Ureter (tissue), 1 donor: ENCODE data around the gene TIMM13. TPM values are rescaled to one million over a fixed set of nuclear protein-coding genes. Genes with fewer than 3 reads are reported as not detected.
"Not testable (repeated sequence)": the region's sequence is repeated elsewhere in the genome, so short reads cannot be mapped to it uniquely, and the experiment has no call there.

ENCODE experiments used
- DNase-seq: peaks from one replicate; pipeline ENCODE4 v3.0.0-alpha.2; 2020; ENCODE audit warnings: low spot score
- total RNA-seq: library from RNA; stranded (reverse); gene quantifications from one replicate; pipeline ENCODE4 v1.2.4, GENCODE V29; 2023
- donor health status: DM: yes; HTN: yes; CAD: no.

The TIMM13 gene
- total RNA-seq, 1 donor from 2014 or later, result 87.0 TPM

DNA sequence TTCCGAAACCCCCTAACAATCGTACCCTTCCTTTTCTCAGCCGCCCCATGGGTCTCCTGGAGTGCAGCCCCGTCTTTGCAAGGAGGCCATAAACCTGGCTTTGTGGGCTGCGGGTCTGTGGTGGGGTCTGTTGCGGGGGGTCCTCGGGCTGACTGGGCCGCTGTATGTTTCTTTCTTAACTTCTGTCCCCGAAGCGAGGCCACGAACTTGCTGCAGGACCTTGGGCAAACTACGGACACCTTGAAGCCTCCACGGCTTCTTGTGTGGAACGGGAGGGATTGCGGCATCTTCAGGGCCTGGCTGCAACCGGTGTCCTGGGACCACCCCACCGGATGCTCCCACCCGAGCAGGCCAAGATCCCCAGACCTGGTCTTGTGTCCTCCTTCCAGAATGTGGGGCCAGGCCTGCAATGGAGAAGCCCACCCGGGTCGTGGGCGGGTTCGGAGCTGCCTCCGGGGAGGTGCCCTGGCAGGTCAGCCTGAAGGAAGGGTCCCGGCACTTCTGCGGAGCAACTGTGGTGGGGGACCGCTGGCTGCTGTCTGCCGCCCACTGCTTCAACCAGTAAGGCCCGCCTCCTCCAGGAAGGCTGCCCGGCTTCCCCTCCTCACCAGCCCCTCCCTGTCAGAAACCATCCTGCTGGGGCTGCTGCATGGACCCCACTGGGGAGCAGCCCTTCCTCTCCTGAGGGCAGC is 12.0 kb downstream of the TIMM13 start:
- no peak for DNase-seq

DNA sequence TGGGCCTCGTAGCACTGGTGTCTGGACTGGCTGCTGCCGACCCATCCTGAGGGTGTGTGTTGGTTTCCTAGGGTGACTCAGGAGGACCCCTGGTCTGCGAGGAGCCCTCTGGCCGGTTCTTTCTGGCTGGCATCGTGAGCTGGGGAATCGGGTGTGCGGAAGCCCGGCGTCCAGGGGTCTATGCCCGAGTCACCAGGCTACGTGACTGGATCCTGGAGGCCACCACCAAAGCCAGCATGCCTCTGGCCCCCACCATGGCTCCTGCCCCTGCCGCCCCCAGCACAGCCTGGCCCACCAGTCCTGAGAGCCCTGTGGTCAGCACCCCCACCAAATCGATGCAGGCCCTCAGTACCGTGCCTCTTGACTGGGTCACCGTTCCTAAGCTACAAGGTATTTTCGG is 13.8 kb downstream of the TIMM13 start:
- DNase-seq, result no peak

DNA sequence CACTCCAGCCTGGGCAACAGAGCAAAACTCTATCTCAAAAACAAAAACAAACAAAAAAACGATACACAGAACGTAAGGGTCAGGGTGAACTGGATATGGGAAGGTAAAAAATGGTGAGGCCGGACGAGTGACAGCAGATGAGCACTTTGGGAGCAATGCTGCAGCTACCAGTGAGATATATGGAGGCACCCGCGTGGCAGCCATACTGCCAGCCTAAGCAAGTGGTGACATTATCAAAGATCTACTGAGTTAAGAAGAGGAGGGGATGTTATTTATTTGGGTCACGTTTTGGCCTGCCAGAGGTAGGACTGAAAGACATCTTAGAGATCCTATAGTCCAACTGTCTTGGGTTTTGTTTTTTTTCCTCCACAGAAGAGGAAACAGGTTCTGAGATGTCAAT is 14.2 kb downstream of the TIMM13 start:
- no peak for DNase-seq

DNA sequence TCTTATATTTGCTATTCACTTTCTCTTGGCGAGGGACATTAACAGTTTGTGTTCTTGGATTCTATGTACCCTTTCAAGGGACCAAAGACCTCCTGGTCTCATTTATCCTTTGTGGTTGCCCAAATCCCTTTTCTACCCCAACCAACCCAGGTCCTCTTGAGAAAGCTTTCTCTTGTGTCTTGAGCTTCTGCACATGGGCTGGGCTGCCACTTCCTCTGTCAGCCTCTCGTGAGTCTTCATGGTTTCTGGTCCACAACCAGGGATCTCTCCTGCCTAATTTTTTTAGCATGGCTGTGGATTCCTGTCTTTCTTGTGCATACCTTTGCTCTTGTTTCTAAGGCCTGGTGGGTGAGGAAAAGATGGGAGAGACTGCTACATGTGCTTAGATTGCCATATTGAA is 14.9 kb downstream of the TIMM13 start:
- no peak for DNase-seq

DNA sequence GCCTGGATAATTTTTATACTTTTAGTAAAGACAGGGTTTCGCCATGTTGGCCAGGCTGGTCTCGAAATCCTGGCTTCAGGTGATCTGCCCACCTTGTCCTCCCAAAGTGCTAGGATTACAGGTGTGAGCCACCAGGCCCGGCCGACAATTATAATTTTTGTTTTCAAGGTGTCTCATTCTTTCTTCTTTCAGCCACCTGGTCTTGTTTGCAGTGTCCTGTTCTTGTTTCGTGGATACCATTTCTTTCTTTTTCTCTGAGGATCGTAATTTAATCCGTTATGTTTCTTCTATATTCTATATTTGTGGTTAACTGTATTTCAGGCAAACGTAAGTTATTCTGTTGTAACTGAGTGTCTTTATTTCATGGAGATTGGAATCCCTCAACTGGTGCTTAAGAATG is 15.7 kb downstream of the TIMM13 start:
- no peak for DNase-seq

DNA sequence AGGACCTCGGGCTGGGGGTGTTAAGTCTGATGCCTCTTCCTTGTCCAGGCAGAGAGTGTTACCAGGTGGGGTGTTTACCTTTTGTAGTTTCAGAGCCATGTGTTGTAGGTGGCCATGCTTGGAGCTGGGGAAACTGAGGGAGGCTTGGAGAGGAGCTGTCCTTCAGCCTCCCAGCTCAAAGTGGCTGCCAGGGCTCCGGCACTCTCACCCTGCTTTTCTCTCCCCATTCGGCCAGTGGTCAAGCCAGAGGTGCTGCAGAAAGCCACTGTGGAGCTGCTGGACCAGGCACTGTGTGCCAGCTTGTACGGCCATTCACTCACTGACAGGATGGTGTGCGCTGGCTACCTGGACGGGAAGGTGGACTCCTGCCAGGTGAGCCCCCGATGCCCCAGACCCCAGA is 17.4 kb downstream of the TIMM13 start:
- DNase-seq, result no peak

DNA sequence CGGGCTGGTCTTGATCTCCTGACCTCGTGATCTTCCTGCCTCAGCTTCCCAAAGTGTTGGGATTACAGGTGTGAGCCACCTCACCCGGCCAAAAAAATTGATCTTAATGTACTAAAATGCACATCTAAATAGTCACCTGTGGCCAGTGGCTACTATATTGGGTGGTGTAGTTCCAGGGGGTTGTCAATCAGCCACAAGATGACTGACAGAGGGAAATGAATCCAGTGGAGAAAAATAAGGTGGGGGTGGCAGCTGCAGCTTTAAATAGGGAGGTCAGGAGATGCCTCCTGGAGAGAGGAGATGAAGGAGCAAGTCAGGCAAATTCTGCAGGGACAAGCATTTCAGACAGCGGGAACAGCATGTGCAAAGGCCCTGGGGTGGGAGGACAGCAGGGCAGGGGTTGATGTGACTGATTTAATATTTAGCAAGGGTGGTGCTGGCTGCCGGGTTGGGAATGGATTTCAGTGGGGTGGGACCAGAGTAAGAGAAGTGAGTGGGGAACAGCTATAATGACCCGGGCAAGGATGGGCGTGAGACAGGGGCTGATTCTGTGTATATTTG is 18.0 kb downstream of the TIMM13 start:
- DNase-seq, result no peak

DNA sequence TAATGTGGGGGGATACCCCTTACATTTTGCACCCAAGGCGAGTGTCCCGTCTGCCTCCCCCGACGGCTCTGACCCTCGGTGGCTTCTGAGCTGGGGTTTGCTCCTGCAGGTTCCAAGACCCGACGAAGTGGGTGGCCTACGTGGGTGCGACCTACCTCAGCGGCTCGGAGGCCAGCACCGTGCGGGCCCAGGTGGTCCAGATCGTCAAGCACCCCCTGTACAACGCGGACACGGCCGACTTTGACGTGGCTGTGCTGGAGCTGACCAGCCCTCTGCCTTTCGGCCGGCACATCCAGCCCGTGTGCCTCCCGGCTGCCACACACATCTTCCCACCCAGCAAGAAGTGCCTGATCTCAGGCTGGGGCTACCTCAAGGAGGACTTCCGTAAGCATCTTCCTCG is 19.1 kb downstream of the TIMM13 start:
- DNase-seq, result no peak

DNA sequence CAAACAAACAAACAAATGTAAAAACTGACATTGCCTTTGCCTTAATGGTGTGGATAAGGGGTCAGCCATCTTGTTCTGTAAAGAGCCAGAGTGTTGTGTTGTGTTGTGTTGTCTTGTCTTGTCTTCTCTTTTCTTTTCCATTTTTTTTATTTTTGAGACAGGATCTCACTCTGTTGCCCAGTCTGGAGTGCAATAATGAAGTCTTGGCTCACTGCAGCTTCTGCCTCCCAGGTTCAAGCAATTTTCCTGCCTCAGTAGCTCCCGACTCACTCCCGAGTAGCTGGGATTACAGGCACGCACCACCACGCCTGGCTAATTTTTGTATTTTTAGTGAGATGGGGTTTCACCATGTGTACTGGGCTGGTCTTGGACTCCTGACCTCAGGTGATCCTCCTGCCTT is 27.8 kb downstream of the TIMM13 start:
- no peak for DNase-seq

DNA sequence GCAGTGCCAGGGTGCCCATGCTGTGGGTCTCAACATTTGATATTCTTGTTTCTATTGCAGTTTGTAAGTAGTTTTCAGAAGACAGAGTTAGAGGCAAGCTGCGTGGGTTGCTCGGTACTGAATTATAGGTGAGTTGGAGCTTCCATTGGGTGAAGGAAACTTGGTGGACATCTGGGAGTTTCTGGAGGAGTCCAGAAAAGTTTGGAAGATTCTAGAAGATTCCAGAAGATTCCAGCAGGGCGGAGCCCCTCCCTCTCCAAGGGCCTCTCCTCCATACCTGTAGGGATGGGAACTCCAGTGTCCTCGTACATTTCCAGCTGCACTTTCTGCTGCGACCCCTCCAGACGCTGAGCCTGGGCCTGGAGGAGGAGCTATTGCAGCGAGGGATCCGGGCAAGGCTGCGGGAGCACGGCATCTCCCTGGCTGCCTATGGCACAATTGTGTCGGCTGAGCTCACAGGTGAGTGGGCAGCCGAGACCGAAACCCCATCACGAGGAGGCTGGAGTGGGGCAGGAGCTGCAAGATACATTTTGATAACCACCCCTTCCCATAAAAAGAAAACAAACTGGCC is 28.6 kb downstream of the TIMM13 start:
- DNase-seq, result no peak

DNA sequence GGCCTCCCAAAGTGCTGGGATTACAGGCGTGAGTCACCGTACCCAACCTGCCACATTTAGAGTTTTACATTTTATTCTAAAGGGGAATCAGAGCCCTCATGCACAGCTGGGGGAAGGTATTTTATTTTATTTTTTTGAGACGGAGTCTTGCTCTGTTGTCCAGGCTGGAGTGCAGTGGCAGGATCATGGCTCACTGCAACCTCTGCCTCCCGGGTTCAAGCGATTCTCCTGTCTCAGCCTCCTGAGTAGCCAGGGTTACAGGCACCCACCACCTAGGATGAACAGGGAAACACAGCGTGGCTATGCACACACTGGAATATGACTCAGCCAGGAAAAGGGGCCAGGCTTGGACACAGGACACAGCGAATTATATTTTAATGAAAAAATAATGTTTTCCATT is 30.2 kb downstream of the TIMM13 start:
- DNase-seq, result not testable (repeated sequence)

DNA sequence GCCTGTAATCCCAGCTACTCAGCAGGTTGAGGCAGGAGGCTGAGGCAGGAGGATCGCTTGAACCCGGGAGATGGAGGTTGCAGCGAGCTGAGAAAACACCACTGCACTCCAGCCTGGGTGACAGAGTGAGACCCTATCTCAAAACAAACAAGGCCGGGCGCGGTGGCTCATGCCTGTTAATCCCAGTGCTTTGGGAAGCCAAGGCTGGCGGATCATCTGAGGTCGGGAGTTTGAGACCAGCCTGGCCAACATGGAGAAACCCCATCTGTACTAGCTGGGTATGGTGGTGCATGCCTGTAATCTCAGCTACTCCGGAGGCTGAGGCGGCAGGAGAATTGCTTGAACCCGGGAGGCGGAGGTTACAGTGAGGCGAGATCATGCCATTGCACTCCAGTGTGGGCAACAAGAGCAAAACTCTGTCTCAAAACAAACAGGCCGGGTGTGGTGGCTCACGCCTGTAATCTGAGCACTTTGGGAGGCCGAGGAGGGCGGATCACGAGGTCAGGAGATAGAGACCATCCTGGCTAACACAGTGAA is 32.0 kb downstream of the TIMM13 start:
- not testable (repeated sequence) for DNase-seq

DNA sequence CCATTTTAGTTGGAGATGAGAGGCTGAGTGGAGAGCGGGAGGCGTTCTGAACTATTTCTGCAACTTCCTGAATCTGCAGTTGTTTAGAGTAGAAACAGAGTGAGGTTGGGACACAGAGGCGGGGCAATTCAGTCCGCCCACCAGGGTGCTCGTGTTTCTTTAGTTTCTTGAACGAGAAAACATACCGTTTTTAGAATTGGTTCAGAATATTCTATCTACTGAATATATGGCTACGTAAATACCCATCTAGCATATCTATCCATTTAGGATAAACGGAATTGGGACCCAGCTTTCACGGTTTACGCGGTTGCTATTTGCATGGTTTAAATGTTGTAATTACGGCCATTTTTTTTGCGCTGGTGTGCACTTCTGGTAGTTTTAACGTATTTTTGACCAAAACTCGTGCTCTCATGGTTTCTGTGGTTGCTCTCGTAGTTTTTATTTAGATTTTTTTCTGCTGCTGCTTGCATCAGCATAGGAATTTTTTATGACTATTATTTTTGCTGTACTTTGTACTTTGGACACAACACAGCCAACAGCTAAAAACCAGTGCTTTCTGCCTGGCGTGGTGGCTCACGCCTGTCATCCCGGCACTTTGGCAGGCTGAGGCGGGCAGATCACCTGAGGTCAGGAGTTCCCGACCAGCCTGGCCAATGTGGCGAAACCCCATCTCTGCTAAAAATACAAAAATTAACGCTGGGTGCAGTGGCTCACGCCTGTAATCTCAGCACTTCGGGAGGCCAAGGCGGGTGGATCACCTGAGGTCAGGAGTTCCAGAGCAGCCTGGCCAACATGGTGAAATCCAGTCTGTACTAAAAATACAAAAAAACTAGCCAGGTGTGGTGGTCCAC is 32.7 kb downstream of the TIMM13 start:
- no peak for DNase-seq

DNA sequence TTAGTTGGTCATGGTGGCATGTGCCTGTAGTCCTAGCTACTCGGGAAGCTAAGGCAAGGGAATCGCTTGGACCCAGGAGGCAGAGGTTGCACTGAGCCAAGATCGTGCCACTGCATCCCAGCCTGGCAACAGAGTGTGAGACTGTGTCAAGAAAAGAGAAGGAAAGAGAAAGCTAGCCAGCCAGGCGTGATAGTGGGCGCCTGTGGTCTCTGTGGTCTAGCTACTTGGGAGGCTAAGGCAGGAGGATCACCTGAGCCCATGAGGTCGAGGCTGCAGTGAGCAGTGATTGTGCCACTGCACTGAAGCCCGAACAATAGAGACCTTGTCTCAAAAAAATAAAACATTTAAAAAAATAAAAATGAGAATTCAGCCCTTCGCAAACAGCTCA is 33.3 kb downstream of the TIMM13 start:
- DNase-seq, result no peak

DNA sequence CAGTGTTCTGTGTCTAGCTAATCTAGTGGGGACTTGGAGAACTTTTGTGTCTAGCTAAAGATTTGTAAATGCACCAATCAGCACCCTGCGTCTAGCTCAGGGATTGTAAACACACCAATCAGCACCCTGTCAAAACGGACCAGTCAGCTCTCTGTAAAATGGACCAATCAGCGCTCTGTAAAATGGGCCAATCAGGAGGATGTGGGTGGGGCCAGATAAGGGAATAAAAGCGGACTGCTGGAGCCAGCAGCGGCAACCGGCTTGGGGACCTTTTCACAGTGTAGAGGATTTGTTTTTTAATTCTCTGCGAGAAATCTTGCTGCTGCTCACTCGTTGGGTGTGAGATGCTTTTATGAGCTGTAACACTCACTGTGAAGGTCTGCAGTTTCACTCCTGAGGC is 34.5 kb downstream of the TIMM13 start:
- DNase-seq, result not testable (repeated sequence)

DNA sequence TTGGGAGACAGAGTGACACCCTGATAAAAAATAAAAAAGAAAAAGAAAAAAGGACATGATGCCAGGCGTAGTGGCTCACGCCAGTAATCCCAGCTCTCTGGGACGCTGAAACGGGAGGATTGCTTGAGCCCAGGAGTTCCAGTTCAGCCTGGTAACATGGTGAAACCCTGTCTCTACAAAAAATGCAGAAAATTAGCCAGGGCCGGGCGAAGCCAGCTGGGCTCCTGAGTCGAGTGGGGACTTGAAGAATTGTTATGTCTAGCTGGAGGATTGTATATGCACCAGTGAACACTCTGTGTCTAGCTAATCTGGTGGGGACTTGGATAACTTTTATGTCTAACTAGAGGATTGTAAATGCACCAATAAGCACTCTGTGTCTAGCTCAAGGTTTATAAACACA is 35.0 kb downstream of the TIMM13 start:
- DNase-seq, result no peak

DNA sequence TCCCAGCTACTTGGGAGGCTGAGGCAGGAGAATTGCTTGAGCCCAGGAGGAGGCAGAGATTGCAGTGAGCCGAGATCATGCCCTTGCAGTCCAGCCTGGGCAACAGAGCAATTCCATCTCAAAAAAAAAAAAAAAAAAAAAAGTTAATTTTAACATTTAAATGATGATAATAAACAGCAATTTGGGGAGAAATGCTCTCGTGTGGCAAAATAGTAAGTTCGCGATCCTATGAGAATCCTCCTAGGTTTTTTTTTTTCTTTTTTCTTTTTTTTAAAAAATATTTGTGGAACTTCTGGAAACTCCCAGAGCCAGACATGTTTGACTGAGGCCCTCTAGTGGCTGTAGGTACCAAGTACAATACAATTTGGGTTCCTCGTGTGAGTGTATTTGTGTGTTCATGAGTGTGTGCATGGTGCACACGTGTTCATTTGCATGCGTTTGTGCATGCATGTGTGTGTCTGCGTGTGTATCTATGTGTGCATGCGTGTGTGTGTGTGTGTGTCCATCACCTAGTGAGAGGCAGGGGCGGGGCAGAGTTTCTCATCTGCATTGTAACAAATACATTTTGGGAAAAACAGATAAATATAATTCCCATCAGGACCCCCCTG is 36.2 kb downstream of the TIMM13 start:
- DNase-seq, result no peak

DNA sequence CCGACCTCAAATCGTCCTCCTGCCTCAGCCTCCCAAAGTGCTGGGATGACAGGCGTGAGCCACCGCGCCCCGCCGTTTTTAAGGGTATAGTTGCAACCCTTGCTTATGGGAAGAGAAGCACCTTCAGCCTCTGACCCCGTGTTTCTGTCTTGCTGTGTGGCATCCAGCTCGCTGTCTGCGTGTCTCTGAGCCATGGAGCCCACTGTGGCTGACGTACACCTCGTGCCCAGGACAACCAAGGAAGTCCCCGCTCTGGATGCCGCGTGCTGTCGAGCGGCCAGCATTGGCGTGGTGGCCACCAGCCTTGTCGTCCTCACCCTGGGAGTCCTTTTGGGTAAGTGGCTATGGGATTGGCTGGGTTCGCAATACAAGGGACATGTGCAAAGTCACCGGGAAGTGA is 37.8 kb downstream of the TIMM13 start:
- DNase-seq, result no peak

DNA sequence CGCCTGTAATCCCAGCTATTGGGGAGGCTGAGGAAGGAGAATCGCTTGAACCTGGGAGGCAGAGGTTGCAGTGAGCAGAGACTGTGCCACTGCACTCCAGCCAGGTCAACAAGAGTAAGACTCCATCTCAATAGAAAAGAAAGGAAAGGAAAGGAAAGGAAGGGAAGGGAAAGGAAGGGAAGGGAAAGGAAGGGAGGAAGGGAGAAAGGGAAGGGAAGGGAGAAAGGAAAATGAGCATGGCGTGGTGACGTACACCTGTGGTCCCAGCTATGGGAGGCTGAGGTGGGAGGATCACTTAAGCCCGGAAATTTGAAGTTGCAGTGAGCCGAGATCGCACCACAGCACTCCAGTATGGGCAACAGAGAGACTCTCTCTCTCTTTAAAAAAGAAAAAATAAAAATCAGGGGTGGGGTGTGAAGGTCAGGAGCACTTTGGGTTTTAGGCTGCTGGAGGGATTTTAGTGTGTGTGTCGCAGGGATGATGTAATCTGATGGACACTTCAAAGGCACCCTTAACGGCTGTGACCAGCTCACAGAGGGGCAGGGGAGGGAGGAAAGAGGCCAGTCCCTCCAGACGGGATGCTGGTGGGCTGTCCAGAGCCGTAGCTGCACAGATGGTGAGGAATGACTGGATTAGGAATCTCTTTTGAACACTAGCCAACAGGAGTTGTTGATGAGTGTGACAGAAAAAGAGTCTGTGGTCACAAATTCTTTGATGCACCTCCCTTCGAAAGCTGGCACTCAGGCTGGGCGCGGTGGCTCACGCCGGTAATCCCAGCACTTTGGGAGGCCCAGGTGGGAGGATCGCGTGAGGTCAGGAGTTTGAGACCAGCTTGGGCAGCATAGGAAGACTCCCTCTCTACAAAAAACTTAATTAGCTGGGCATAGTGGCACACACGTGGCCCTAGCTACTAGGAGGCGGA is 39.8 kb downstream of the TIMM13 start:
- DNase-seq, result no peak

DNA sequence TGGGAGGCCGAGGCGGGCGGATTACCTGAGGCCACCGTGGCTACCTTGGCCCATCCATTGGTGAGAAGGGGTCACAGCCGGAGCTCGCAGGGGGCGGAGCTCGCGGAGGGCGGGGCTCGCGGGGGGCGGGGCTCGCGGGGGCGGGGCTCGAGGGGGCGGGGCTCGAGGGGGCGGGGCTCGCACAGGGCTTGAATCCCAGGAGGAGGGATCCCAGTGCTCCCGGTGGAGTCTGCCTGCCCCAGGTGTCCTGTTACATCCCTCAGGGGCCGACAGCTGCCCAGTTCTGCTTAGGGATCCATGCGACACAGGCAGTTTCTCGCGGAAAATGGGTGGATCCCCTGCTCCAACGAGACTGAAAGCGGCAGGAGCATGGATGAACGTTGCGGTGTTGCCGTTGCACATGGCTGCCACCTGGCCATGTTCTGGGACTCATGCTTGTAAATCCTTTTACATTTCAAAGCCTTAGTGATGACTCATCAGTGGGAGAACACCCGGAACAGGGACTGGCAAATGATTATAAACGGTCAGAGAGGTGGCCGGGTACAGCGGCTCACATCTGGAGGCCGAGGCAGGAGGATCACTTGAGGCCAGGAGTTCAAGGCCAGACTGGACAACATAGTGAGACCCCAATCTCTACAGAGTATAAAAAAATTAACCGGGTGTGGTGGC is 42.2 kb downstream of the TIMM13 start:
- DNase-seq, result no peak
